Measurements from ENCODE around the gene SLC50A1.

The SLC50A1 gene

DNA sequence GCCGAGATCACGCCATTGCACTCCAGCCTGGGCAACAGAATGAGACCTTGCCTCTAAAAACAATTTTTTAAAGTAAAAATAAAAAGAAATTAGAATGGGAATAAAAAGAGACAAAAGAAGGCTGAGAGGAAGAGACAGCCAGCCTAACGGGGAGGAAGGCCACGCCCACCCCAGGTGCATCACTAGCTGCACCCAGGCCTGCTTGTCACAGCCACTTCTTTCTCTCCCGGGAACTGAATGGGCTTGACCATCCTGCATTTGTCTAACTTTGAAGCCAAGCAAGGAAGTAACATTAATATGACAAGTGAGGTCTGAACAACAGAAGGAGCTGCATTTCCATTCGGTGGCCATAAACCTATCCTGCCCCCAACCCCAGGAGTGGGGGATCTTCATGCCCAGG lies 28.8 kb upstream of the SLC50A1 start:
- no peak for DNase-seq (ENCODE audit: low read depth)
- H3K4me3 ChIP-seq (ENCODE audit: low read depth, low read length), result no peak overlapping the region
- TF ChIP-seq, protein P1, sequence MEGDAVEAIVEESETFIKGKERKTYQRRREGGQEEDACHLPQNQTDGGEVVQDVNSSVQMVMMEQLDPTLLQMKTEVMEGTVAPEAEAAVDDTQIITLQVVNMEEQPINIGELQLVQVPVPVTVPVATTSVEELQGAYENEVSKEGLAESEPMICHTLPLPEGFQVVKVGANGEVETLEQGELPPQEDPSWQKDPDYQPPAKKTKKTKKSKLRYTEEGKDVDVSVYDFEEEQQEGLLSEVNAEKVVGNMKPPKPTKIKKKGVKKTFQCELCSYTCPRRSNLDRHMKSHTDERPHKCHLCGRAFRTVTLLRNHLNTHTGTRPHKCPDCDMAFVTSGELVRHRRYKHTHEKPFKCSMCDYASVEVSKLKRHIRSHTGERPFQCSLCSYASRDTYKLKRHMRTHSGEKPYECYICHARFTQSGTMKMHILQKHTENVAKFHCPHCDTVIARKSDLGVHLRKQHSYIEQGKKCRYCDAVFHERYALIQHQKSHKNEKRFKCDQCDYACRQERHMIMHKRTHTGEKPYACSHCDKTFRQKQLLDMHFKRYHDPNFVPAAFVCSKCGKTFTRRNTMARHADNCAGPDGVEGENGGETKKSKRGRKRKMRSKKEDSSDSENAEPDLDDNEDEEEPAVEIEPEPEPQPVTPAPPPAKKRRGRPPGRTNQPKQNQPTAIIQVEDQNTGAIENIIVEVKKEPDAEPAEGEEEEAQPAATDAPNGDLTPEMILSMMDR (conservative IDR thresholded peaks at IDR 0.05; ENCODE audit: low read depth, low read length), result no peak

DNA sequence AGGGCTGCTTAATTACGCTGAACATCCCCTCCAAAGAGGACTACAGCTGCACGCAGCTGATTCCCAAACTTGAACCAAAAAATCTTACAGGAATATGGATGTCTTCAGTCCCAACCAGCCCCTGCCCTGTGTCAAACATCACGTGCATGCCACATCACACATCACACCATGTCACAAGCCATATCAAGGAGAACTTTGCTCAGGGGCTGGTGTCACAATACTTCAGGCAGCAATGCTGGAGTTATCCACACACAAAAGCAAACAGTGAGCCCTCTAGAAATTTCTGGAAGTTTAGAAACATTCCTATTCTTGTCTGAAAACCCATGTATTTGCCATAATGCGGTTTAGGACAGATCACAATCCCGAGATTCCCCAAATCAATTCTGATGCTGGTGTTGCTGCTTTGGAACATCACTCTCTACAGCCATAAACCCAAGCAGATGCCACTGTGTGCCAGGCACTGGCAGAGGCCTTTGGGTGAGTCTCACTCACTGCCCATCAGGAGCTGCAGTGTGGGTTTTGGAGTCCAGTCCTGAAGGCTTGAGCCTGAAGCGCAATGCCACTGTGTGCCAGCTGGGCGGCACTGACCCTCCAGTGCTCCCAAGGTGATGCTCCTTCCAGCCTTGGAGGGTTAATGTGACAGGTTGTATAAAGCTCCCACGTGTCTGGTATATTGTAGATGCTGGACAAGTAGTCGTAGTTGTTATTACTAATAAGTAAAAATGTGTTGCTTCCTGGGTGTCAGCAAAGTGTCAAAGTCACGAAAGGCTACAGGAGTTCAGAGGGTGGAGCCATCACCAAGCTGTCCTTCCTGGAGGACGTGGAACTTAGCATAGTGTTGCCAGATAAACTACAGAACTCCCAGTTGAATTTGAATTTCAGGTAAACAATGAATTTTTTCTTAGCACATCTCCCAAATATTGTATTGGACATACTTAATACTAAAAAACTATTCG lies 28.1 kb upstream of the SLC50A1 start:
- H3K4me3 ChIP-seq (ENCODE audit: low read depth, low read length), result no peak overlapping the region
- TF ChIP-seq, protein P1 (conservative IDR thresholded peaks at IDR 0.05; ENCODE audit: low read depth, low read length), result no peak
- no peak for DNase-seq (ENCODE audit: low read depth)

DNA sequence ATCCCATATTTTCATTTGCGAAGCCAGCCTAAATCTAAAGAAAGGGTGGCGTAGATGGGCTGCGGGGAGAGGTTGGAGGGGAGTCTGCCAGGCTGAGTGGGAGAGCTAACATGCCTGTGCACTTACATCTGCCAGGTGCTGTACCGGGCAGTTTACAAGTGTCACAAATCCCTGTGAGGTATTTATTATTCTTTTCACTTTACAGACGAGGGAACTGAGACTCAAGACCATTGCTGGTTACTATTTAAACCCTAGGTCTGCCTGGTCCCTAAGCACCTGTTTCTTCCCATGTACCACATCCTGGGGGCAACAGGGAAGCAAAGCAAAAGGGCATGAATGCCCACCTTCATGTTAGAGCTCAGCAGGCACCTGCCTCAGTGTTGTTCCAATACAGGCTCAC lies 27.4 kb upstream of the SLC50A1 start:
- no peak overlapping the region for H3K4me3 ChIP-seq (ENCODE audit: low read depth, low read length)
- TF ChIP-seq, protein P1 (conservative IDR thresholded peaks at IDR 0.05; ENCODE audit: low read depth, low read length), result no peak
- DNase-seq (ENCODE audit: low read depth), result no peak

DNA sequence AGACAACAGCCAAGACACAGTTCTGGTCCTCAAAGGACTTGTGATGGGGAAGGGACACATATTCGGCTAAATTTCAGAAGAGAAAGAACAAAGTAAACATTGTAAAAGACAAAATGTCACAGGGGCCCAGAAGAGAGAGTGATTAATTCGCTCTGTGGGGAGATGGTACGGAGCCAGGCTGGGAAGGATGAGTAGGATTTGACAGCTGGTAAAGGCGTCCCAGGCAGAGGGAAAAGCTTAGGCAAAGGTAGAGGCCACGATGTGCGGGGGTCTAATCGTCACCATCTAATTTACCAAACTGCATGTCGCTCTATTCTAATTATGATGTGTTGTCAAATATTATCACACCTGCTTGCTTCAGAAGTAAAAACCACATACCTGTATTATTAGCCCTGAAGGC lies 25.3 kb upstream of the SLC50A1 start:
- no peak overlapping the region for H3K4me3 ChIP-seq (ENCODE audit: low read depth, low read length)
- no peak for DNase-seq (ENCODE audit: low read depth)
- TF ChIP-seq, protein P1 (conservative IDR thresholded peaks at IDR 0.05; ENCODE audit: low read depth, low read length), result no peak

DNA sequence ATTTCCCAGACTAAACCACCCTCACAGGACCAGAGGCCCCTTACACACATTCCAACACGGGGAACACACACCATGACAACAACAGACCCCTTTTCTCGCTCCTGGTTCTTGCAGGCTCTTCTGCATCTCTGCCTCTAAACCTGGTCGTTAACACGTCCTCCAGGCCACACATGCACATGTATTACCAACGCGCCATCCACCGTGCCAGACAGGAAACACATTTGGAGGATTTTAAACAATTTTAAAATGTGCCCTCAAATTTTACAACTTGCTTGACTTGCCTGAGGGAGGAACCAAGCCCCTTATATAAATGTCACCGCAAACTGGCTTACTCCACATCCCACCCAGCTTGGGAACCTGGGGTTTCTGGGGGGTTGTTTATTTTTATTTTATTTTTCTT lies 24.8 kb upstream of the SLC50A1 start:
- no peak overlapping the region for H3K4me3 ChIP-seq (ENCODE audit: low read depth, low read length)
- TF ChIP-seq, protein P1 (conservative IDR thresholded peaks at IDR 0.05; ENCODE audit: low read depth, low read length), result no peak
- no peak for DNase-seq (ENCODE audit: low read depth)

DNA sequence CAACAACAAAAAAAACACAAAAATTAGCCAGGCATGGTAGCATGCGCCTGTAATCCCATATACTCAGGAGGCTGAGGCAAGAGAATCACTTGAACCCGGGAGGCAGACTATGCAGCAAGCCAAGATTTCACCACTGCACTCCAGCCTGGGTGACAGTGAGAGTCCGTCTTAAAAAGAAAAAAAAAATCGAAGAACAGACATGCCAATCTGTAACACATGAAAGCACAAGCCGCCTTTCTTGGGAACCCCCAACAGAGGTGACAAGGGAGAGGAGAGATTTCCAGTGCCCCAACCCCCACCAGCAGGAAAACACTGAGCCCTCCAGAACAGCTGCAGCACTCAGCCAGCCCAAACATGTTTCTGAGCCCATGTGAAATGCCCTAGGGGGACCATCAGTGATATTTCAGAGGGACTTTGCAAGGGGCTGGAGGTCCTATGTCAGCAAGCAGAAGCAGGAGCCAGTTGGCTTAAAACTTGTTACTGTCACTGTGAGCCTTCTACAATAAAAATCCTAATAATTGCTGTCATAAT lies 22.1 kb upstream of the SLC50A1 start:
- DNase-seq (ENCODE audit: low read depth), result no peak
- TF ChIP-seq, protein P1 (conservative IDR thresholded peaks at IDR 0.05; ENCODE audit: low read depth, low read length), result no peak
- H3K4me3 ChIP-seq (ENCODE audit: low read depth, low read length), result no peak overlapping the region

Measured in choroid plexus epithelial cell (primary cell).